Trophoblast cell (in vitro differentiated cells and primary cell): ENCODE measurements around the gene DNAAF3.

Source experiments
- DNase-seq, 2 donors: peaks; one replicate each; pipeline ENCODE4 v3.0.0-alpha.2; 2016
- H2AFZ ChIP-seq: 2 replicates; pipeline ENCODE4 v1.6.1; 2013; ENCODE audit warnings: low read length, moderate library complexity, mild to moderate bottlenecking; ENCODE audit not compliant: insufficient read depth, poor library complexity
- H2AK5ac ChIP-seq: 2 replicates; pipeline ENCODE4 v1.6.1; 2013; ENCODE audit warnings: mild to moderate bottlenecking, low read length
- H2BK120ac ChIP-seq: 2 replicates; pipeline ENCODE4 v1.6.1; 2013; ENCODE audit warnings: low read length, mild to moderate bottlenecking, moderate library complexity; ENCODE audit not compliant: insufficient read depth, poor library complexity
- H2BK12ac ChIP-seq: 2 replicates; pipeline ENCODE4 v1.6.1; 2013; ENCODE audit warnings: mild to moderate bottlenecking, low read length, moderate library complexity
- H2BK5ac ChIP-seq: 2 replicates; pipeline ENCODE4 v1.6.1; 2013; ENCODE audit warnings: low read length, low read depth, moderate library complexity, mild to moderate bottlenecking; ENCODE audit not compliant: poor library complexity
- H3K14ac ChIP-seq: 2 replicates; pipeline ENCODE4 v1.6.1; 2013; ENCODE audit warnings: mild to moderate bottlenecking, low read length
- H3K18ac ChIP-seq: 2 replicates; pipeline ENCODE4 v1.6.1; 2013; ENCODE audit warnings: mild to moderate bottlenecking, low read length
- H3K23ac ChIP-seq: 2 replicates; pipeline ENCODE4 v1.6.1; 2013; ENCODE audit warnings: low read length
- H3K27ac ChIP-seq: 2 replicates; pipeline ENCODE4 v1.5.1; 2013; ENCODE audit warnings: low read depth, mild to moderate bottlenecking, inconsistent platforms, low read length, moderate library complexity
- H3K27me3 ChIP-seq: 2 replicates; pipeline ENCODE4 v1.6.1; 2013; ENCODE audit warnings: inconsistent platforms, mild to moderate bottlenecking, low read length, moderate library complexity; ENCODE audit not compliant: insufficient read depth
- H3K36me3 ChIP-seq, 2 experiments: 1 replicate in 1 of 2; 2 replicates in 1 of 2; pipeline ENCODE4 v1.6.1; 2013; ENCODE audit warnings: low read length in 2 of 2, mild to moderate bottlenecking in 2 of 2, moderate library complexity in 1 of 2; ENCODE audit not compliant: insufficient read depth in 2 of 2, control insufficient read depth in 1 of 2
- H3K4ac ChIP-seq: 2 replicates; pipeline ENCODE4 v1.6.1; 2013; ENCODE audit warnings: low read depth, mild to moderate bottlenecking, low read length, moderate library complexity
- H3K4me1 ChIP-seq, 2 experiments: 1 replicate in 1 of 2; 2 replicates in 1 of 2; pipeline ENCODE4 v1.6.1; 2013; ENCODE audit warnings: low read length in 2 of 2, mild to moderate bottlenecking in 2 of 2, moderate library complexity in 1 of 2; ENCODE audit not compliant: insufficient read depth in 2 of 2, control insufficient read depth in 1 of 2
- H3K4me2 ChIP-seq: 2 replicates; pipeline ENCODE4 v1.6.1; 2013; ENCODE audit warnings: inconsistent platforms, mild to moderate bottlenecking, low read length, moderate library complexity
- H3K4me3 ChIP-seq: 2 replicates; pipeline ENCODE4 v1.5.1; 2013; ENCODE audit warnings: mild to moderate bottlenecking, low read depth, low read length, inconsistent platforms
- H3K79me1 ChIP-seq: one replicate; pipeline ENCODE4 v1.6.1; 2013; ENCODE audit warnings: low read length
- H3K79me2 ChIP-seq: 2 replicates; pipeline ENCODE4 v1.6.1; 2013; ENCODE audit warnings: low read length, mild to moderate bottlenecking; ENCODE audit not compliant: control insufficient read depth, insufficient read depth, poor library complexity
- H3K9ac ChIP-seq: 2 replicates; pipeline ENCODE4 v1.6.1; 2013; ENCODE audit warnings: mild to moderate bottlenecking, low read length
- H3K9me3 ChIP-seq: 2 replicates; pipeline ENCODE4 v1.6.1; 2013; ENCODE audit warnings: low read depth, mild to moderate bottlenecking, control low read depth, inconsistent platforms, low read length; ENCODE audit not compliant: insufficient read depth
- H4K12ac ChIP-seq: 2 replicates; pipeline ENCODE4 v1.6.1; 2013; ENCODE audit warnings: low read depth, mild to moderate bottlenecking, low read length, moderate library complexity
- H4K8ac ChIP-seq: 2 replicates; pipeline ENCODE4 v1.6.1; 2013; ENCODE audit warnings: low read depth, mild to moderate bottlenecking, low read length, moderate library complexity
- H4K91ac ChIP-seq: one replicate; pipeline ENCODE4 v1.6.1; 2013; ENCODE audit warnings: low read depth, mild to moderate bottlenecking, low read length, moderate library complexity
- WGBS: extraction: QIAGEN DNeasy Blood & Tissue Kit; methylation state at CpG from one replicate; pipeline ENCODE4 v1.1.7; 2013; ENCODE audit warnings: missing lambda C conversion rate; ENCODE audit not compliant: insufficient read length, insufficient coverage; ENCODE audit errors: extremely low coverage; 5-methylcytosine and 5-hydroxymethylcytosine counted together

DNAAF3 gene

DNA sequence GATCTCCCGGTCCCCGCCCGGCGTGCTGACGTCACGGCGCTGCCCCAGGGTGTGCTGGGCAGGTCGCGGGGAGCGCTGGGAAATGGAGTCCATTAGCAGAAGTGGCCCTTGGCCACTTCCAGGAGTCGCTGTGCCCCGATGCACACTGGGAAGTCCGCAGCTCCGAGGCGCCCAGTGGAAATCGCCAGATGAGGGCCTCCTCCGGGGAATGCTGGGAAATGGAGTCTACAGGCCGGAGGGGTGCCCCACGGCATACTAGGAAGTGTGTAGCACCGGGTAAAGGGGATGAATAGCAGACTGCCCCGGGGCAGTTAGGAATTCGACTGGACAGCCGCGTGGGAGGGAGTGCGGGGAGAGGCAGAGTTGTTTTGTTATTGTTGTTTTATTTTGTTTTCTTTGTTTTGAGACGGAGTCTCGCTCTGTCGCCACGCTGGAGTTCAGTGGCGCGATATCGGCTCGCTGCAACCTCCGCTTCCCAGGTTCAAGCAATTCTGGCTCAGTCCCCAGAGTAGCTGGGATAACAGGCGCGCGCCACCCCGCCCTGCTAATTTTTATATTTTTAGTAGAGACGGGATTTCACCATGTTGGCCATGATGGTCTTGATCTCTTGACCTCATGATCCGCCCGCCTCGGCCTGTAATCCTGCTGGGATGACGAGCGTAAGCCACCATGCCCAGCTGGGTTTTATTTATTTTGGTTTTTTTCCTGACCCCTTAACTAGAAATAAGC is 48.6 kb downstream of the DNAAF3 start:
- Histone ChIP-seq H4K91ac (peak overlapping the region; percentile 61), H3K79me1 (peaks cover 13% of the 10 kb centered on the region), H3K4me3 (peak overlapping the region; percentile 77), H3K23ac (no peak overlapping the region), H3K4ac (no peak overlapping the region), H3K4me1 (peaks cover 26 to 30% of the 10 kb centered on the region in 2 experiments), H4K12ac (peak overlapping the region; percentile 70), H3K4me2 (peak overlapping the region; percentile 68), H2BK12ac (no peak overlapping the region), H2BK5ac (peak overlapping the region; percentile 47), H3K36me3 (peaks cover under 1 to 2% of the 10 kb centered on the region in 2 experiments), H3K14ac (peak overlapping the region; percentile 51), H2AK5ac (no peak overlapping the region), H3K18ac (peak overlapping the region; percentile 52), H3K9ac (peak overlapping the region; percentile 77), H3K9me3 (no peaks in the 10 kb centered on the region), H3K27ac (peak overlapping the region; percentile 47), H3K27me3 (no peaks in the 10 kb centered on the region), H2AFZ (peak overlapping the region; percentile 69), H4K8ac (peak overlapping the region; percentile 97), H3K79me2 (peaks cover 23% of the 10 kb centered on the region), H2BK120ac (peak overlapping the region; percentile 54)
- peak; percentile 99 for DNase-seq
- WGBS, result no CpG with 5 or more reads among the region's 44 CpGs

DNA sequence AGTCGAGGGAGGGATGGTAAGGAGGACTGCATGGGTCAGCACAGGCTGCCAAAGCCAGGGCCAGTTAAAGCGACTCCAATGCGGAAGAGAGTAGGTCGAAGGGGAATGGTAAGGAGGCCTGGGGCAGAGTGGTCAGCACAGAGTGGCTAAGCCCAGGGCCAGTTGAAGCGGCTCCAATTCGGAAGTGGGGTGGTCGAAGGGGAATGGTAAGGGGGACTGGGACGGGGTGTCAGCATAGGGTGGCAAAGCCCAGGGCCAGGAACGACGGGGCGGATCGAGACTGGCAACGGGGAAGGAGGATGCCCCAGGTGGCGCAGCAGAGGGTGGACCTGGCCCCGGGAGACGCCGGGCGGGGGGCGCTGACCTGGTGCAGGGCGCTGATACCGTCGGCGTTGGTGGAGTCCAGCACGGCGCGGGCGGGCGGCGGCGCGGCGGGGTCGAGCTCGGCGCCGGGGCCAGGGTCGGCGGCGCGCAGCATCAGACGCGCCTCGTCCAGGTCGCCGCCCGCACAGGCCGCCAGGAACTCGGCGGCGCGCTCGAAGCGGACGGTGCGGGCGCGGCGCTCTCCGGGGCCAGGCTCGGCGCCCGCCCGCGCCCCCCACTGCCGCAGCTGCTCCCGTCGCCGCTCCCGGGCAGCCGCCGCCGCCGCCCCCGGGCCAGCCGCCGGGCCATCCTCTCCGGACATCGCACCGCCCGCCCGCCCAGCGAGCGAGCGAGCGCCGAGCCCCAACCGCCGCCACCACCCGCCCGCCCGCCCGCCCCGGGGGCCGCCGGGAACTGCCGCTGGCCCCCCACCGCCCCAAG is 49.4 kb downstream of the DNAAF3 start, which contains the start of gene PPP1R12C:
Gene PPP1R12C, minus strand, starts transcription at position 779 of the 804 bp plus-strand sequence. Its CDS starts 94 bp downstream, at position 685.
- H3K23ac ChIP-seq, result no peak within 1 kb of the TSS
- peaks cover 26 to 31% of the 10 kb centered on the region in 2 experiments for H3K4me1 ChIP-seq
- peak within 1 kb of the TSS; percentile 92 for H3K14ac ChIP-seq
- peak within 1 kb of the TSS; percentile 61 for H2BK120ac ChIP-seq
- peak within 1 kb of the TSS; percentile 91 for H3K9ac ChIP-seq
- peak within 1 kb of the TSS; percentile 81 for H3K4ac ChIP-seq
- H2AFZ ChIP-seq, result peak within 1 kb of the TSS; percentile 89
- peak within 1 kb of the TSS; percentile 90 for H4K91ac ChIP-seq
- H3K4me2 ChIP-seq, result peak within 1 kb of the TSS; percentile 68
- peak within 1 kb of the TSS; percentile 58 for H2BK5ac ChIP-seq
- H4K8ac ChIP-seq, result peak within 1 kb of the TSS; percentile 97
- peak within 1 kb of the TSS; percentile 15 for H2BK12ac ChIP-seq
- no peaks in the 10 kb centered on the region for H3K9me3 ChIP-seq
- no peaks in the 10 kb centered on the region for H3K27me3 ChIP-seq
- peak within 1 kb of the TSS; percentile 84 for H3K18ac ChIP-seq
- peak within 1 kb of the TSS; percentile 80 for H2AK5ac ChIP-seq
- DNase-seq, result peak; percentile 27 to 48
- peaks cover 13% of the 10 kb centered on the region for H3K79me1 ChIP-seq
- peaks cover 23% of the 10 kb centered on the region for H3K79me2 ChIP-seq
- H4K12ac ChIP-seq, result peak within 1 kb of the TSS; percentile 99
- H3K27ac ChIP-seq, result peak within 1 kb of the TSS; percentile 47
- H3K36me3 ChIP-seq, result peaks cover 8 to 10% of the 10 kb centered on the region in 2 experiments
- WGBS, result no CpG with 5 or more reads among the region's 97 CpGs
- H3K4me3 ChIP-seq, result peak within 1 kb of the TSS; percentile 84

DNA sequence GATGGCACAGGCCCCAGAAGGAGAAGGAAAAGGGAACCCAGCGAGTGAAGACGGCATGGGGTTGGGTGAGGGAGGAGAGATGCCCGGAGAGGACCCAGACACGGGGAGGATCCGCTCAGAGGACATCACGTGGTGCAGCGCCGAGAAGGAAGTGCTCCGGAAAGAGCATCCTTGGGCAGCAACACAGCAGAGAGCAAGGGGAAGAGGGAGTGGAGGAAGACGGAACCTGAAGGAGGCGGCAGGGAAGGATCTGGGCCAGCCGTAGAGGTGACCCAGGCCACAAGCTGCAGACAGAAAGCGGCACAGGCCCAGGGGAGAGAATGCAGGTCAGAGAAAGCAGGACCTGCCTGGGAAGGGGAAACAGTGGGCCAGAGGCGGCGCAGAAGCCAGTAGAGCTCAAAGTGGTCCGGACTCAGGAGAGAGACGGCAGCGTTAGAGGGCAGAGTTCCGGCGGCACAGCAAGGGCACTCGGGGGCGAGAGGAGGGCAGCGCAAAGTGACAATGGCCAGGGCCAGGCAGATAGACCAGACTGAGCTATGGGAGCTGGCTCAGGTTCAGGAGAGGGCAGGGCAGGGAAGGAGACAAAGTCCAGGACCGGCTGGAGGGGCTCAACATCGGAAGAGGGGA is 50.1 kb downstream of the DNAAF3 start:
- H2BK5ac ChIP-seq, result no peak overlapping the region
- peaks cover 13% of the 10 kb centered on the region for H3K79me1 ChIP-seq
- peak overlapping the region; percentile 84 for H3K4me3 ChIP-seq
- H3K23ac ChIP-seq, result no peak overlapping the region
- peak overlapping the region; percentile 68 for H3K4me2 ChIP-seq
- no peak overlapping the region for H4K12ac ChIP-seq
- H3K4ac ChIP-seq, result peak overlapping the region; percentile 81
- H3K27me3 ChIP-seq, result no peaks in the 10 kb centered on the region
- peak overlapping the region; percentile 10 for H4K91ac ChIP-seq
- no peak overlapping the region for H2AFZ ChIP-seq
- H3K79me2 ChIP-seq, result peaks cover 23% of the 10 kb centered on the region
- WGBS, result no CpG with 5 or more reads among the region's 25 CpGs
- no peak overlapping the region for H2BK12ac ChIP-seq
- H2AK5ac ChIP-seq, result peak overlapping the region; percentile 25
- no peak overlapping the region for H2BK120ac ChIP-seq
- peaks cover 26 to 31% of the 10 kb centered on the region in 2 experiments for H3K4me1 ChIP-seq
- H3K18ac ChIP-seq, result no peak overlapping the region
- H3K27ac ChIP-seq, result no peak overlapping the region
- no peak overlapping the region for H4K8ac ChIP-seq
- H3K9me3 ChIP-seq, result no peaks in the 10 kb centered on the region
- peaks cover 12 to 16% of the 10 kb centered on the region in 2 experiments for H3K36me3 ChIP-seq
- H3K9ac ChIP-seq, result peak overlapping the region; percentile 91
- peak in 1 of 2 donors; percentile 45 for DNase-seq
- peak overlapping the region; percentile 92 for H3K14ac ChIP-seq

DNA sequence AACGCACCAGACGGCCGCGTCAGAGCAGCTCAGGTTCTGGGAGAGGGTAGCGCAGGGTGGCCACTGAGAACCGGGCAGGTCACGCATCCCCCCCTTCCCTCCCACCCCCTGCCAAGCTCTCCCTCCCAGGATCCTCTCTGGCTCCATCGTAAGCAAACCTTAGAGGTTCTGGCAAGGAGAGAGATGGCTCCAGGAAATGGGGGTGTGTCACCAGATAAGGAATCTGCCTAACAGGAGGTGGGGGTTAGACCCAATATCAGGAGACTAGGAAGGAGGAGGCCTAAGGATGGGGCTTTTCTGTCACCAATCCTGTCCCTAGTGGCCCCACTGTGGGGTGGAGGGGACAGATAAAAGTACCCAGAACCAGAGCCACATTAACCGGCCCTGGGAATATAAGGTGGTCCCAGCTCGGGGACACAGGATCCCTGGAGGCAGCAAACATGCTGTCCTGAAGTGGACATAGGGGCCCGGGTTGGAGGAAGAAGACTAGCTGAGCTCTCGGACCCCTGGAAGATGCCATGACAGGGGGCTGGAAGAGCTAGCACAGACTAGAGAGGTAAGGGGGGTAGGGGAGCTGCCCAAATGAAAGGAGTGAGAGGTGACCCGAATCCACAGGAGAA is 50.9 kb downstream of the DNAAF3 start:
- H3K18ac ChIP-seq, result no peak overlapping the region

More for the DNA sequence above, 50.9 kb downstream of the DNAAF3 start:
- Histone ChIP-seq H2BK120ac (no peak overlapping the region), H3K9ac (no peak overlapping the region), H2BK12ac (no peak overlapping the region), H4K8ac (no peak overlapping the region), H2AFZ (no peak overlapping the region), H3K23ac (no peak overlapping the region), H4K12ac (no peak overlapping the region), H3K4ac (peak overlapping the region; percentile 81), H3K4me2 (peak overlapping the region; percentile 68), H3K36me3 (peaks cover 12 to 16% of the 10 kb centered on the region in 2 experiments), H3K79me2 (peaks cover 23% of the 10 kb centered on the region), H2BK5ac (no peak overlapping the region), H3K14ac (no peak overlapping the region), H3K79me1 (peaks cover 13% of the 10 kb centered on the region), H2AK5ac (no peak overlapping the region), H3K9me3 (no peaks in the 10 kb centered on the region), H3K4me1 (peaks cover 26 to 31% of the 10 kb centered on the region in 2 experiments), H3K4me3 (no peak overlapping the region), H3K27me3 (no peaks in the 10 kb centered on the region), H4K91ac (no peak overlapping the region), H3K27ac (no peak overlapping the region)
- DNase-seq, result no peak
- WGBS, result no CpG with 5 or more reads among the region's 13 CpGs
